ENCODE measurements around the gene TMEM81.

DNA sequence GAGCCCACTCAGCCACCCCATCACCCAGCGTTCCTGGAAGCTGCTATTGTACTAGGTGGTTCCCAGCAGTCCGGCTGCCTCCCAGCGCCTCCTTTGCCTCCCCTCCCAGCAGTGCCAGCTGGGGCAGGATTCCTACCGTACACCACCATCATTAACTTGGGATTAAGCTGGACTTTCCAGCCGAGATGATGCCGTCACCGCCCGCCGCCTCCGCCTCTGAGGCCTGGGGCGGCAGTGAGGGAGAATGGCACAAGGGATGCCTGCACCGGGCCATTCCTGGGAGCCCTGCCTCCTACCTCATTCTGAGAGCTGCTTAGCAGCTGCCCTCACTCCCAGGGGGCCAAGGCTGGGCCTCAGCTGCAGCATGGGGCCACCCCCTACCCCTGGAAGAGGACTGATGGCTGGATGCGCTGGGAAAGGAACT lies 28.1 kb downstream of the TMEM81 start:
- TF ChIP-seq, protein P1, sequence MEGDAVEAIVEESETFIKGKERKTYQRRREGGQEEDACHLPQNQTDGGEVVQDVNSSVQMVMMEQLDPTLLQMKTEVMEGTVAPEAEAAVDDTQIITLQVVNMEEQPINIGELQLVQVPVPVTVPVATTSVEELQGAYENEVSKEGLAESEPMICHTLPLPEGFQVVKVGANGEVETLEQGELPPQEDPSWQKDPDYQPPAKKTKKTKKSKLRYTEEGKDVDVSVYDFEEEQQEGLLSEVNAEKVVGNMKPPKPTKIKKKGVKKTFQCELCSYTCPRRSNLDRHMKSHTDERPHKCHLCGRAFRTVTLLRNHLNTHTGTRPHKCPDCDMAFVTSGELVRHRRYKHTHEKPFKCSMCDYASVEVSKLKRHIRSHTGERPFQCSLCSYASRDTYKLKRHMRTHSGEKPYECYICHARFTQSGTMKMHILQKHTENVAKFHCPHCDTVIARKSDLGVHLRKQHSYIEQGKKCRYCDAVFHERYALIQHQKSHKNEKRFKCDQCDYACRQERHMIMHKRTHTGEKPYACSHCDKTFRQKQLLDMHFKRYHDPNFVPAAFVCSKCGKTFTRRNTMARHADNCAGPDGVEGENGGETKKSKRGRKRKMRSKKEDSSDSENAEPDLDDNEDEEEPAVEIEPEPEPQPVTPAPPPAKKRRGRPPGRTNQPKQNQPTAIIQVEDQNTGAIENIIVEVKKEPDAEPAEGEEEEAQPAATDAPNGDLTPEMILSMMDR (conservative IDR thresholded peaks at IDR 0.05) = no peak
- TF ChIP-seq ZFX (IDR thresholded peaks at IDR 0.05) = no peak
